Measurements from ENCODE around the gene ZNF444. TPM values are rescaled to one million over a fixed set of nuclear protein-coding genes. Genes with fewer than 3 reads are reported as not detected.
"Not testable (repeated sequence)": the region's sequence is repeated elsewhere in the genome, so short reads cannot be mapped to it uniquely, and the experiment has no call there.

The ZNF444 gene
- total RNA-seq, 2 experiments from 2014 or later: 29.3 to 32.5 TPM

DNA sequence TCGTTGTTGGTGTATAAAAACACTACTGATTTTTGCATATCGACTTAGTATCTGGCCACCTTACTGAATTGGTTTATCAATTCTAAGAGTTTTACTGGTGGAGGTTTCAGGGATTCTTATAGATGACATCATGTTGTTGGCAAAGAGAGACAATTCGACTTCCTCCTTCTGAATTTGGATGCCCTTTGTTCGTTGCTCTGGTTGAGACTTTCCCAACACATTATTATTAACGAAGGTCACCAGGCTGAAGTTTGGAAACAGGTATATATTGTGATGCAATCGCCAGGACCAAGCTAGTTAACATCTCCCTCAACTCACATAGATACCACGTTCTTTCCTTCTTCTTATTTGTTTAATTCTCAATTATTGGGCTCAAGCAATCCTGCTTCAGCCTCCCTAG lies 58.6 kb downstream of the ZNF444 start:
- CTCF ChIA-PET: no interaction called here
- Mint-ChIP-seq H3K4me3 (no peak overlapping the region), H3K27me3 (peaks cover 5% of the 10 kb centered on the region), H3K36me3 (no peaks in the 10 kb centered on the region), H3K27ac (no peak overlapping the region), H3K4me1 (no peaks in the 10 kb centered on the region), H3K9me3 (ENCODE audit: low read depth) (no peaks in the 10 kb centered on the region)
- ATAC-seq (no peak), DNase-seq (no peak)

DNA sequence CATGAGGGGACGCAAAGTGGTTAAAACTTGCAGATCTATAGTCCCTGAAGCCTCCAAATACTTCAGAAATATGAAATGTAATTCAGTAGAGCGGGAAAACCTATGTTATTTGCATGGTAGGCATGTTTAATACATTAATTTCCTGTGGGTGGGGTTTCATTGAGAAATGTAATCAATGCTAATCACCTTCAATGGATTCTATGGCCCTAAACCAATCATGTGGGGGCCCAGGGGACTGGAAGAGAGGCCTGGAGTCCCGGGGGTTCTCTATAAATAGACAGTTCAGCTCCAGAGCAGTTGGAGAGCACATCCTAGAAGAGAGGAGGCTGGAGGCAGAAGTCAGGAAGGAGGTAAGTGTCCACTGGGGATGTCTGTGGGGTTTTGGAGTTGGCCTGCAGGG lies 60.9 kb downstream of the ZNF444 start, which contains the start of gene ZSCAN5C:
TSS of gene ZSCAN5C (plus strand) at position 301 of the 400 bp plus-strand sequence. CDS start 3,641 bp downstream, outside the sequence.
- DNase-seq (no peak), ATAC-seq (no peak)
- Mint-ChIP-seq H3K4me3 (no peak within 1 kb of the TSS), H3K9me3 (ENCODE audit: low read depth) (no peaks in the 10 kb centered on the region), H3K27ac (no peak within 1 kb of the TSS), H3K36me3 (no peaks in the 10 kb centered on the region), H3K27me3 (peaks cover 5% of the 10 kb centered on the region), H3K4me1 (no peaks in the 10 kb centered on the region)
- CTCF ChIA-PET: no interaction called here

DNA sequence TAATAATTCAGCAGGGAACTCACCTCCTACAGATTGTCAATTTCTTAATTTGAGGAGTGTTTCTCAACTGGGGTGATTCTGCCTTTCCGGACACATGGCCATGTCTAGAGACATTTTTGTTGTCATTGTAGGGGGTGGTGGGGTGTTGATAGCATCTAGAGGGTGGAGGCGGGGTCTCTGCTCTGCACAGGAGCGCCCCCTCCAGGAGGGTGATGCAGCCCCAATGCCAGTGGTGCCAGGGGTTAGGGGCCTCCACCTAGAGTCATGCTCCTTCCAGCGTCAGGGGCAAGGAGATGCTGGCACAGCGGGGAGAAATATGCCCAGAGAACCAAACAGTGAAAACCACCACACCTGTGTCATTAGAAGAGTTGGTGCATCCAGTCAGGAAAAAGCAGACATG lies 66.5 kb downstream of the ZNF444 start:
- H3K27me3 Mint-ChIP-seq; H3K4me1 Mint-ChIP-seq; ATAC-seq; DNase-seq; H3K9me3 Mint-ChIP-seq (ENCODE audit: low read depth); CTCF ChIA-PET; H3K36me3 Mint-ChIP-seq; H3K27ac Mint-ChIP-seq; H3K4me3 Mint-ChIP-seq: not testable (repeated sequence)

DNA sequence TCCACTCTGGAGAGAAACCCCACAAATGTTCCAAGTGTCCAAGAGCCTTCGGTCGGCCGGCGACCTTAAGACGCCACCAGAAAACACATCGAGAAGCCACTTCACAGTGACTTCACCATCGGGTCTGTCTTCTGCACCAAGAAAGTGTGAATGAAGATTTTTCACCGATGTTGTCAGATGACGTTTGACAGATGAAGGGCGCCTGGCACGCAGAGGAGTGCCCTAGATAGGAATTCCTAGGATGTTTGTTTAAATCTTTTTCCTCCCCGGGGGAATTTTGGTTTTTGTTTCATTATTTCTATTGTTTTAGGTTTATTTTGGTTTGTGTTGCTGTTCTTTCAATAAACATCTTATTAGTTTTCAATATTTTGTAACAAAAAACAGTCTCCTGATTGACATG lies 68.0 kb downstream of the ZNF444 start:
- Mint-ChIP-seq H3K9me3 (ENCODE audit: low read depth) (no peaks in the 10 kb centered on the region), H3K36me3 (no peaks in the 10 kb centered on the region), H3K27ac (no peak overlapping the region), H3K4me1 (no peaks in the 10 kb centered on the region), H3K4me3 (no peak overlapping the region), H3K27me3 (no peaks in the 10 kb centered on the region)
- CTCF ChIA-PET: no interaction called here
- DNase-seq: no peak
- ATAC-seq: no peak

DNA sequence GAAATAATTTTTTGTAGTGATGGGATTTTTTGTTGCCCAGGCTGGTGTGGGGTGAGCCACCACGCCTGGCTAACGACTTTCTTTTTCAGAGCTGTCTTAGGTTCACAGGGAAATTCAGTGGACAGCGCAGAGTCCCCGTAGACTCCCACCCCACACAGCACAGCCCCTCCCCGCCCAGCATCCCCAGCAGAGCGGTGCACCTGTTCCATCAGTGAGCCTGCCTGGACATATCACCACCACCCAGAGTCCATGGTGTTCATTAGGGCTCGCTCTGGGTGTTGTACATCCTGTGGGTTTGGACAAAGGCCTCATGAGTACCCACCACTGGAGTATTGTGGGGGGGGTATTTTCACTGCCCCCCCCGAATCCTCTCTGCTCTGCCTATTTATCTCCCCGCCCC lies 68.9 kb downstream of the ZNF444 start:
- DNase-seq; H3K27ac Mint-ChIP-seq; H3K4me3 Mint-ChIP-seq; CTCF ChIA-PET; ATAC-seq; H3K9me3 Mint-ChIP-seq (ENCODE audit: low read depth); H3K27me3 Mint-ChIP-seq; H3K4me1 Mint-ChIP-seq; H3K36me3 Mint-ChIP-seq: not testable (repeated sequence)

Other genes starting within 250 kb of the ZNF444 start
- gene NLRP13, start 209.0 kb upstream of the ZNF444 start, total RNA-seq: not detected
- gene NLRP8, start 193.5 kb upstream of the ZNF444 start, total RNA-seq: not detected
- gene NLRP5, start 154.5 kb upstream of the ZNF444 start, total RNA-seq: not detected
- gene ZNF787, start 20.0 kb upstream of the ZNF444 start, total RNA-seq: 10 to 100 TPM; 34.7 to 36.7 TPM
- gene GALP, start 34.7 kb downstream of the ZNF444 start, total RNA-seq: not detected
- not detected for gene ZSCAN5B, start 56.5 kb downstream of the ZNF444 start, total RNA-seq
- not detected for gene ZSCAN5C, start 61.0 kb downstream of the ZNF444 start, total RNA-seq
- gene EDDM13, start 131.5 kb downstream of the ZNF444 start, total RNA-seq: under 1 TPM in 1 of 2 experiments, not detected in 1; 0.67 TPM
- 1 to 10 TPM; 5.9 to 8.6 TPM for gene ZSCAN5A, start 173.6 kb downstream of the ZNF444 start, total RNA-seq